GM18909 (cell line): ENCODE data around the gene DOCK10.
"Not testable (repeated sequence)": the region's sequence is repeated elsewhere in the genome, so short reads cannot be mapped to it uniquely, and the experiment has no call there.

ENCODE experiments used
- ATAC-seq: cut with Tn5 transposase; IDR thresholded peaks from one replicate; pipeline ENCODE4 v1.9.1; 2021; ENCODE audit warnings: mild to moderate bottlenecking; ENCODE audit not compliant: unreplicated experiment, poor library complexity

The DOCK10 gene

DNA sequence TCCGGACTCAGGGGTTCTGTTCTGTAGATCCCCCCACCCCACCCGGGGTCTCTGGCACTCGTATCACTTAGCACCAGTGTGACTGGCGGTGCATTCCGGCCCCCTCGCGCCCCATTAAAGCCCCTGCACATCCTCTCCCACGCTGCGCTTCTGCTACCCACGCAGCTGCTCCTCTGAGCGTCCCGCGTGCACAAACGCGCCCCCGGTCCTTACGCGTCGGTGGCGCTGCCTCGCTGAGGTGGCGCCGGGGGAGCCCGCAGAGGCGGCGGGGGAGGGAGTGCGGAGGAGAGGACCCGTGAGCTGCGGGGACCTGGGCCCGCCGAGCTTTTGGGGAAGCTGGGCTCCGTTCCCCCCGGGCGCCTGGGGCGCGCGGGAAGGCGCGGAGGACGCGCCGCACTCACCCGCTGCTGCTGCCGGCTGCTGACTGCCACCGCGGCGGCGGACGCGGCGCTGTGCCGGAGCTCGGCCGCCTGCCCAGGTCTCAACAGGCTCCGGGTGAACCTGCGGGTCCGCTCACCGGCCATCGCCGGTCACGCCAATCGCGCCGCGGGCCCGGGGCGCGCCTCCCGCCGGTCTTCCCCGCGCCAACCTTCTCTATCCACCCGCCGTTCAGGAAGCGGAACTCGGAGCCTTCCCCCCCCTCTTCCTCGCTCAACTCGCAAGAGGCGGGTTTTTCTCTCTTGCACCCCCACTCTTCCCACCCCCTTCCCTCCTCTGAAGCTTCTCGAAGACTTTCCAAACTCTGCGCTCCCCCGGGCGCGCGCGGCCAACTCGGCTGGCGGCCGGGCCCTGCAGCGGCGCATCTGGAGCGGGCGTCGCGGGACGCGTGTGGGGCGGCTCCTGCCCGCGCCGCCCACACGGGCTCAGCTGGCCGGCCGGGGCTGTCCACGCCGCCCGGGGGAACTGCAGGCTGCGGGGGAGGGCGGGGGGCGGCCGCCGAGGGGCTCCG lies at the start of gene DOCK10:
Gene DOCK10 (minus strand): TSS at position 618 of the 949 bp plus-strand sequence. CDS start 94 bp downstream, at position 524.
- ATAC-seq = peak; percentile 33

DNA sequence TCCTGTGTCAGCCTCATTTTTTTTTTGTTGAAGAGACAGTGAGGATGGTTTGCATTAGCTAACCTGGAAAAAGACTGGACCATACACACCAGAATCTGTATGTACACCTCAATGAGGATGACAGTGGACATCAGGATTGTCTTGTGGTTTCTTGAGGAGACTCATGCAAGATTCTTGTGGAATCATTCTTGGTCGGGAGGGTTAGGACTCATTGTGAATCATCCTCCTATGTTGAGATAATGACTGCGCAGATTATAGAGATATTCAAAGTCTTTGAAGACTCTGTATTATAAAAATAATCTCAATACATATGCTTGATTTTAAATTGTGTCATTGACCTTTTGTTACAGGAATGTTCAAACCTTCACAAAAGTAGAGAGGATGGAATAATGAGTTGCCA lies 49.1 kb upstream of the DOCK10 start:
- no peak for ATAC-seq

DNA sequence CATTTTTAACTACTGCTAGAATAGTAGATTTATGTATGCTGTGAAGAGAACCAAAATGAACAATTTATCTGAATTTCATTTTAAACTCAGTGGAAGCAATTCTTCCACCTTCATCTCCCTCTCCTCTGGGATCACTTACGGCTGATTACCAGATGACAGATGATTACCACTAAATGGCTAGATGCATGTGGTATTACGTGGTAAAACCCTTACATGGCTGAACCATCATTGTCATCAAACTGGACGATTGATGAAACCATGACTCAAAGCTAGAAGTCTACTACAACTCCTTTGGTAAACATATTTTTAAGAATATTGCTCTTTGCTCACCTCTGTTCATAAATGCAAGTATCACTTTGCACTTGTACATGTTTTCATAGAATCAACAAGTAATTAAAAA lies 48.5 kb upstream of the DOCK10 start:
- ATAC-seq = no peak

DNA sequence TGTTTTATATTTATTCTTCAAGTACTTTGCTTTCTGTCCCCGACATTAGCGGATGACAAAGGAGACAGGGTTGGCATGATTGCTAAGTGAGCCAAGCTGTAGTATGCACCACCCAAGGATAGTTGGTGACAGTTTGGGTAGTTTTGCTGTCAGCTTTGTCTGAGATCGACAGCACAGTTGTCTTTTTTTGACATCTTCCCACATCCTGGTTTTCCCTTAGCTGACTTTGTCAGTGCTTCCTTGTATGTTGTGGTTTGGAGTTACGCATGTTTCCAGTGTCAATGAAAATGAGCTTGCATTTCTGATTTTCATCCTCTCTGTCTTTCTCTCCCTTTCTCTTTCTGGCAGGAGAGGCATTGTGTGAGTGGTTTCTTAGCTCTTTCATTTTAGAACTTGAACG lies 44.6 kb upstream of the DOCK10 start:
- no peak for ATAC-seq

DNA sequence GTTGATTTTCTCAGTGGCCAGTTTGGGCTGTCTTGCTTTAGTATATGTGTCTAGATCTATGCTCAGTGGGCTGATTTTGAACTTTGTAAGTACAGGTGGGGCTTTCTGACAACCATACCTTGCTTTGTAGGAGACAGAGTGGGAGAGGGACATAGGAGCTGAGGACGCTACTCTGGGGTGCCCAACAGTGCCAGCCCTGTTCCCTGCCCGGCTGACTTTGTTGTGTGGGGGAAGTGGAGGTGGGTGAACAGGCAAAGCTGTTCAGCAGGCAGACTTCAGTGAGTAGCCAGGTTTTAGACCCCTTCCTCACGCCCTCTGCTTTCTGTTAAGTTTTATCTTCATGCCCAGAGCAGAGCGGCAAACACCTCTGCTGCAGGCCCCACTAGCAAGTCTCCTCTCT lies 44.2 kb upstream of the DOCK10 start:
- no peak for ATAC-seq

DNA sequence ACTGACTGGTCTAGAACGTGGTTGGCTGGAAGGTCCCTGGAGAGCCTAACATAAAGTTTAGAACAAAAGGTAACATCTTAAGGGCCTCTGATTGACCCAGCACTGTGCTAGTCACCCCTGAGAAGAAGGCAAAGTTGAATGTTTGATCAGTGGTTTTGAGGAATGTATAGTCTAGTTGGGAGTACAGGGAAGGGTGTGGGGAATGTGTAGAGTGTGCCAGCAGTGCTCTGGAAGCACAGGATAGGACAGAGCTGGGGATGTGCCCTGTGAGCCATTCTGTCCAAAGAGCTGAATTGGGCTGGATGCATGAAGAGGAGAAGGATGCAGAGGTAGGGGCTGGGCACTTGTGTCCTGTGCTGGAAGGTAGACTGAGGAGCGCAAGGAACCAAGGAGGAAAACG lies 41.0 kb upstream of the DOCK10 start:
- no peak for ATAC-seq

DNA sequence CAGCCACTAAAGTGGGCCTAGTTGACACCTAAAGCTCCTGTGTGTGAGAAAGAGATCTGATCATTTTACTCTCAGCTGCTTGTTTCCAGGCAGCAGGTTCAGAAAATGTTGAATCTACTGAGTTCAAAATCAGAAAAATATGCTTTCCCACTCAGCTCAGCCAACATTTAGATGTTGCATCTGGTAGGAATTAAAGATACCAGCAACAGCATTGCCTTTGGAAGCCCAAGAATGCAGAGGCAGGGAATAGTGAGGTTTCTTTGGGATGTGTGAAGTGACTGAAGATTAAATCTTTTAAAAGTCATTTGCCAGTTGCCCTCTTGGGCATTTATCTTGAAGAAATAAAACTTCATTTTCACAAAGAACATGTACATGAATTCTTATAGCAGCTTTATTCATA lies 33.9 kb upstream of the DOCK10 start:
- no peak for ATAC-seq

DNA sequence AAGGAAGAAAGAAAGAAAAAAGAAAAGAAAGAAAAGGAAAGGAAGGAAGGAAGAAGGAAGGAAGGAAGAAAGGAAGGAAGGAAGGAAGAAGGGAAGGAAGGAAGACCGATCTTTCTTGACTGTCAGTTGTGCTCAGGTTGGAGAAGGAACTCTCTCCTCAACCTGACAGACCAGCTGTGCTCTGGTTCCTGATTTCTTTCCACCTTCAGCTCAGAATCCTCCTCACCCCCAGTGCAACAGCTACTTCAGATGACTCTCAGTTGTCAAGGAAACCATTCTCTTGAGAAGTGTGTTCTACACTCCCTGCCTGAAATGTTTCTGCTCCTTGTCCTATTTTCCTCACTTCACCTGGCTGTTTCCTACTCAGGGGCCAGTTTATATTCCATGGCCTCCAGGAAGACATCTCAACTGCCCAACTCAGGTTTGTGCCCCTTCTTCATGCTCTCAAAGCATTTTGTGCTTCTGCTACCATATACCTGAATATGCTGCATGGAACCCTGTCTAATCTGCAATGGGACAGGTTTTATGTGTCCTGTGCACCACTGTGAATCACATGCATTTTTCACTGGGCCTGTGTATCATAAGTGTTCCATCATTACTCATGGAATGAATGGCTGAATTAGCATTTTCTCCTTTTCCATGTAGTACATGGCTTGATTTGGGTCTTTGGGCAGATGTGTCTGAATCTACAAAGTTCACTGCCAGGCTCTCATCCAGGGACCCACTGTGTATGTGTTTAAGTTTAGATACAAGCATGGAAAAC lies 32.8 kb upstream of the DOCK10 start:
- ATAC-seq = no peak

DNA sequence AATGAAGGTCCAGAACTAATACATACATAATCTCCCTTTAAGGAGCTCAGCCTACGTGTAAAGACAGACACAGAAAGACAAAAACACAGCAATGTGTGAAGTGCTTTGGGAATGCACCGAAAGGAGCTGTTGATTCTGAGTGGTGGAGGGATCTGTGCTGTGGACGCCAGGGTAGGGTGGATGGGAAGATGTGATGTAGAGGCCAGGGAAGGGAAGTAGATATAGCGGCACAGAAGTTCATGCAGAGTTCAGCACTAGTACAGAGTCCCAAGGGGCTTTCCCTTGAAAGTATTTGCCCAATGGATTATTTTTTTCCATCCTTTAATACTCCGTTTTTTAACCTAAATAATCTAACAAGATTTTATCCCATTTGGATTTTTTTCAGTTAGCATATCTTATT lies 32.1 kb upstream of the DOCK10 start:
- ATAC-seq = no peak

DNA sequence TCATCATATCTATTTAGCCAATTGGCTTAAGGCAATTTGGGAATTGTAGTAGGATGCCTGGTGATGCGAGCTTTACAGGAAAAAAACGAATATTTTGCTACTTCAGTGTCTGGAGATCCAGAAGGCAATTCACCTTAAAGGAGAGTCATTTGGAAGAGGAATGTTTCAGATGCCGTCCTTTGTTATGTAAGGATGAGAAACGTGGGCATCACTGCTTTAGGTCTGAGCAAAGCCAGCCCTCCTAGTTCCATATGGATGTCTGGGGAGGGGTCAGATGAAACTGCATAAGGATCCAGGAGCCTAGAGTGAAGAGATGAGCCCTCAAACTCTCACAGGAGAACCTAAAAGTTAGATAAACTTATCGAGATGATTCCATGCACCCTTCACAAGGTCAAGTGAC lies 30.9 kb upstream of the DOCK10 start:
- ATAC-seq = no peak

DNA sequence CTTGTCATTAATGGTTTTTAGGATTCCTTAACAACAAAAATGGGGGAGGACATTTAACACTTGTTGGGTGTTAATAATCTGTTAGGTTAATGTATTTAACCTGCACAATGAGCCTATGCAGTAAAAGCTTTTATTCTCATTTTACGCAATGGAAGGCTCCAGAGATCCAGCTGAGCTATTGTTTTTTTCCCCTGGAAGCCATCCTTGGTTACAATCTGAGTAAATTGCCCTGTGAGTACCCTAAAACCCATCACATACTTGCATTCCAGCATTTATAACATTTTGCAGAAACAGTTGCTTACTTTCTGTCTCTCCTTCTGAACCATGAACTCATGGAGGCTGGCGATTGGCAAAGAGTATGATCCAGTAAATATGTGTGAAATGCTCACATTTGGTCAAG lies 30.2 kb upstream of the DOCK10 start:
- ATAC-seq = no peak

DNA sequence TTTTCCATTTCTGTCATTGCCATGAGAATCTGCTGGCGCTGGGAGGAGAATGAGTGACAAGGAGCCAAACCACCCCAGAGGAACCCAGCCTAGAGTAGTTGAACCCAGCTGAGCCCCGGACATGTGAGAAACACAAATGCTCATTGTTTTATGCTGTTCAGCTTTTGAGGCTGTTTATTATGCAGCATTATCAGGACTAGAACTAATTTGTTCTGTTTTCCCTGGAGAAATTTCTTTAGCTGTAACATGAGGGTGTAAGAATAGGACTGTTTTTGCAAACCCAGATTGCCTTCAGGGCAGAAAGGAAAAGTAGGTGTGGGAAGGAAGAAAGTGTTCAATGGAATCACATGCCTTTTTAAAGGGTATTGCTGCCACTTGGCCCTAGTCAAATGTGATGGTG lies 28.5 kb upstream of the DOCK10 start:
- ATAC-seq = no peak

DNA sequence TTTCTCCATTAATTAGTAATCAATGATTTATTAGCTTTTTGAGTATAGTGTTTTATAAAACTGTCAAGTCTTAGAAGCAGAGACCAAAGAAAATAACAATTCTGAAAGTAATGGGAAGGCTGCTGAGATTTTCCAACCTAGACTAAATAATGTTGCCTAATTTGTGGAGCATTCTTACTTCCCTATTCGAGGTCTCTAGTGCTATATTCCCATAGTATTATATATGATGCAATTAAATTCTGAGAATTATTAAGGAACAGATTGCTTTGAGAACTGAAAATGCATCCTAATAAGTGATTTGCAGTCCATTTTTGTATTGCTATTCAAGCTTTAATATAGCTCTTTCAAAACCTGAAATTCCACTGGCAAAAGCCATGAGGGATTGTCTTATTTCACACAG lies 27.7 kb upstream of the DOCK10 start:
- no peak for ATAC-seq

DNA sequence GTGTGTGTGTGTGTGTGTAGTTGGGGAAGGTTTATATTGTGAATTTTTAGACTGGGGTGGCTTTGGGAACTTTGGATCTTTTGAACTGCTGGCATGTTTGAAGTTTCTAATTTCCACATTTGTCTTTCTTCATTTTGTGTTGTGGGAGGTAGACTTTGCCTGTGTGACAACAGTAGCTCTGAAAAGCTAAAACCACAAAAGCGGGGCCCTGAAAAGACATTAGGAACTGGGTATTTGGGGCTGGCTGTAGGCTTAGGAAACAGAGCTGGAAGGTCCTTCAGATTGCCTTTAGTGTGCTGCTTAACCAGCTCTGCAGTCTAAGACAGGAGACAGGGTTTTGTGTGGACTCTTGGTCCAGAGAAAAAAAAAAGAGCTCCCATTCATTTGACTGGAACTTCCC lies 27.2 kb upstream of the DOCK10 start:
- ATAC-seq = no peak

DNA sequence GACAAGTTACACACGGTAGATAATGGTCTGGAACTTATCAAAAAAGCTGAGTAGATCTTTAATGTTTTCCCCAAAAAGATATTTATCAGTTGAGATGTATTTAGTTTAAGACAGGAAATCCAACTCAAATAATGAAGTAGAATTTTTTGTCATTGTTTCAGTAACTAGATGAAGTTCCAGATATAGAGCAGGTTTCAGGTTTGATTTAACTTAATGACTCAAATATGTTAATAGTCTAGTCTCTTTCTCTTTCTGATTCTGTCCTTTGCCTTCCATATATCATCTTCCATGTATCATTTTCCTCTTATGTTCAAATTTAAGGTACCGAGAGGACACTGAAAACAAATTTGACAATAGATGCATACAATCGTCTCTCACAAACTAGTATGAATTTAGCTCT lies 23.6 kb upstream of the DOCK10 start:
- ATAC-seq = no peak

DNA sequence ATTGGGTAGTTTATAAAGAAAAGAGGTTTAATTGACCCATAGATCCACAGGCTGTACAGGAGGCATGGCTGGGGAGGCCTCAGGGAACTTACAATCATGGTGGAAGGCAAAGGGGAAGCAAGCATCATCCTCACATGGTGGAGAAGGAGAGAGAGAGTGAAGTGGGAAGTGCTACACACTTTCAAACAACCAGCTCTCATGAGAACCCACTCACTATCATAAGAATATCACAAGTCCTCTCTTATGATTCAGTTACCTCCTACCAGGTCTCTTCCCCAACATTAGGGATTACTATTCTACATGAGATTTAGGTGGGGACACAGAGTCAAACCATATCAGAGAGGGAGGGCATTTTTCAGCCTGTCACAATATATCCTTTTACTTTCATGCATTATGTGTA lies 22.7 kb upstream of the DOCK10 start:
- ATAC-seq = no peak

DNA sequence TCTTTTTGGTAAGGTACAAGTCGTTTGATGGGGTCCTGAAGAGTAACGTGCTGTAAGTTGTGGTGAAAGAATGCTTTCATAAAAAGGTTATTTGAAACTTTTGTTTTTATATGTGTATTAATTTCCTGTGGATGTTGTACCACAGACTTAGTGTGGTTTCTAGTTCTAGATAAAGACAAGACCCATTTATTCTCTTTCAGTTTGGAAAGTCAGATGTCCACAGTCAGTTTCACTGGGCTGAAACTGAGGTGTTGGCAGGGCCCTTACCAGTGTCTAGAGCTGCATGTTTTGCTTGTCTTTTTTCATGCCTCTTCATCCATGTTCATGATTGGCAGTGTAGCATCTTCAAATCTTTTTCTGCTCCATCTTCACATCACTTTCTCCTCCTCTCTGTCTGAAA lies 22.1 kb upstream of the DOCK10 start:
- ATAC-seq = no peak

DNA sequence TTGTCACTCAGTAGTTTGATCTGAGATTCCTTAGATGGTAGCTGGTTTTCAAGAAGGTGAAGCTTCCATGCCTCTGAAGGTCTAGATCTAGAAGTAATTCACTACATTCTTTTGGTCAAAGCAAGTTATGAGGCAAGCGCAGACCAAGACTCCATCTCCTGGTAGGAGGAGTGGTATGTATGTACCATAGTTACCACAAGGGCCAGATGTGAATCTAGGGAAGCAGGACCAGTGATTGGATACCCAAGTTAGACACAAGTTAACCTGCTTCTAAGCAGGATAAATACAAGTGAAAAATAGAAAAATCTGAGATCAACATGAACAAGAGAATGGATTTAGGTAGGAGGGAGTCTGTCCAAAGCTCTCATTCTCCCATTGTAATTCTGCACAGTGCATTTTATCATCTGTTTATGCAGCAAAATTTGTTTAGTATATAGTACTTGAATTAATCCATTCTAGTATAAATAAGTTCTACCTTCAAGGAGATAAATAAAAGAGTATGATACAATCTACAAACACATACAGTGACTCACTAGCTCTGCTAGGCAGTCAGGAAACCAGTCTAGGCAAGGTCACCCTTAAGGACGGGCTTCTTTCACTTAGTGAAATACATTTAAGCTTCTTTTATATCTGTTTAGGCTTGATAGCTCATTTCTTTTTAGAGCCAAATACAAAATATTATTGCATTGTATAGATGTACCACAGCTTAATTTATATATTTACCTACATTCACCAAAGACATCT lies 14.2 kb upstream of the DOCK10 start:
- no peak for ATAC-seq

DNA sequence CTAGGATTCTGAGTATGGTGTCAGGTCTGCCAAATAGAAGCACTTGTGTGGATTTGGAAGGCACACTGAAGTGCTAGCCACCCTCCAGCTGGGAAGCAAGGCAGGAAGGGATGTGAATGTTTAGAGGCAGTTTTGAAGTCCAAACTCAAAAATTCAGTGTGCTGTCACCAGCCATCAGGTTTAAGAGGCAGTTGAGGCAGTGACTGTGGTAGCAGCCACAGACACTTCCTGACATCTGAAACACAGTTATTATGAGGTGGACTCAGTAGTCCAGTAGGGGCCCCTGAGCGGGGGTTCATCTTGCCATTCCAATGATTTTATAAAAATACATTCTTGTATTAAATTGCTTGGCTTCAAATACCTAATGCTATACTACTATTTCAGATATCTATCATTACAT lies 13.4 kb upstream of the DOCK10 start:
- no peak for ATAC-seq

DNA sequence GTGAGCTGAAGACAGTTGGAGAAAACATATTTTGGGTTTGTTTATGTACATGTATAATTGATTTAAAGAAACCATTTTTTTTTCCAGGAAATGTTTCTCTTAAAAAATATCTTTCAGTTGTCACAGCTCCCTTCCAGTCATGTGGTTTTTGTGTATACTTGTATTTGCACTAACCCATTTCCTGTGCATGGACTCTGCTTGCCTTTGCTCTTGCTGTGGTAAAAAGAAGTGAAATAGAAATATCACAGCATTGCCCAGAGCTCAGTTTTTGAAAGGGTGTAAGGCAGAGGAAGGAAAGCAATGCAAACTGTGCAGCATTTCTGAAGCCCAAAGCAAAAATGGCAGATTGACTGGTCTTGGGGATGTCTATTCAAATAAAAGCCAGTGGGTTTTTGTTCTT lies 10.4 kb upstream of the DOCK10 start:
- peak; percentile 87 for ATAC-seq

DNA sequence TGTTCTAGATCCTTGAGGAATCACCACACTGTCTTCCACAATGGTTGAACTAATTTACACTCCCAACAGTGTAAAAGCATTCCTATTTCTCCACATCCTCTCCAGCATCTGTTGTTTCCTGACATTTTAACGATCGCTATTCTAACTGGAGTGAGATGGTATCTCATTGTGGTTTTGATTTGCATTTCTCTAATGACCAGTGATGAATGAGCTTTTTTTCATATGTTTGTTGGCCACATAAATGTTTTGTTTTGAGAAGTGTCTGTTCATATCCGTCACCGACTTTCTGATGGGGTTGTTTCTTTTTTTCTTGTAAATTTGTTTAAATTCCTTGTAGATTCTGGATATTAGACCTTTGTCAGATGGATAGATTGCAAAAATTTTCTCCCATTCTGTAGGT lies 5.2 kb upstream of the DOCK10 start:
- ATAC-seq = not testable (repeated sequence)
